ENCODE results near the gene HMGXB4.

The HMGXB4 gene

GRCh38 chr22:35327690-35328471 lies 70.6 kb downstream of the HMGXB4 start:
- no peak for DNase-seq (ENCODE audit: low read depth)

- no peak for DNase-seq (ENCODE audit: low read depth)
Measured at GRCh38 chr22:35328472-35328885, 71.2 kb downstream of the HMGXB4 start.

GRCh38 chr22:35329114-35329847 lies 72.0 kb downstream of the HMGXB4 start:
- no peak for DNase-seq (ENCODE audit: low read depth)

GRCh38 chr22:35330258-35330861 lies 73.1 kb downstream of the HMGXB4 start:
- DNase-seq (ENCODE audit: low read depth): no peak

GRCh38 chr22:35332278-35332677 lies 75.0 kb downstream of the HMGXB4 start:
- no peak for DNase-seq (ENCODE audit: low read depth)

DNA sequence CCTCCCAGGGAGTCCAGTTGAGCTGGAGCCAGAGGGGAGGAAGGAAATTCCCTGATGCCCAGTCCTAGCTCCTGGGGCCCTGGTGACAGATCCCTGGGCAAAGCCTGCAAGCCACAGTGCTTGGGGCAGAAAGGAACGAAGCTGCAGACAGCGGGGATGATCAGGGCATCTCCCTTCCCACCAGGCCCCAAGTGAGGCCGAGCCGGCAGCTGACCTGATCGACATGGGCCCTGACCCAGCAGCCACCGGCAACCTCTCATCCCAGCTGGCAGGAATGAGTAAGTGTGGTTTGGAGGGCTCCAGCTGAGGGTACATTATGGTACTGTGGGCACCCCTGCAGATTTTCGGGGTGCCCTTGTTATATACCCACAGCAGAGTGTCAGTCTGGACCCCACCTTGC lies 75.9 kb downstream of the HMGXB4 start:
- no peak for DNase-seq (ENCODE audit: low read depth)

DNA sequence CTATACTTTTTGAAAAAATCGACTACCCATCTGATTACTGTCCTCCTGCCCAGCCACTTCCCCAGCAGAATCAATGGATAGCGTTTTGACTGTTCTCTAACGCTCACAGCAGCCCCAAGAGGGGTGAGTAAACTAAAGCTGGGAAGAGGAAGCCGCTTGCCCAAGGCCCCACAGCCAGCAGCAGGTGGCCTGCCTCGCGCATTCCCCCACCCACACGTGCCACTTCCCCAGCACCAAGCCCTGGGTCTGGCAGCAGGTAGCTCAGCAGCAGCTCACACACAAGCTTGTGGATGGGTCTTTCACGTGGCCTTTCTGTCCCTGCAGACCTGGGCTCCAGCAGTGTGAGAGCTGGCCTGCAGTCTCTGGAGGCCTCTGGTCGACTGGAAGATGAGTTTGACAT lies 76.7 kb downstream of the HMGXB4 start:
- DNase-seq (ENCODE audit: low read depth): no peak

DNA sequence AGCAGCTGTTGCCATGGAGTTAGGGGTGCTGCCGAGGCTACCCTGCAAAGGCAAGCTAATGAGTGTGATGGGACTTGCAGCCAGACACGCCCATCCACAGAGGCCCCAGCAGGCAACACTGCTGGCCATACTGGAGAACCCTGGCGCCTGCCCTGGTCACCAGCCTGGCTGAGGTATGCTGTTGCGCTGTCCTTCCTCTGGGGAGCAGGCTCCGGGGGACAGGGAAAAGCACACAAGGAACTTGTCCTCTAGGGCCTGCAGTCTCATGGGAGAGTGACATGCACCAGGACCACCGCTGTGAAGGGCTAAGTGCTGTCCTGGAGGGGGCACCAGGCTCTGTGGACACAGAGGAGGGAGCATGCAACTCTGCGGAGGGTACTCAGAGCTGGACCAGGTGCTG lies 78.2 kb downstream of the HMGXB4 start:
- DNase-seq (ENCODE audit: low read depth): no peak

GRCh38 chr22:35335936-35336781 lies 78.9 kb downstream of the HMGXB4 start:
- no peak for DNase-seq (ENCODE audit: low read depth)

- no peak for DNase-seq (ENCODE audit: low read depth)
Measured at GRCh38 chr22:35337932-35338331, 80.6 kb downstream of the HMGXB4 start.

- no peak for DNase-seq (ENCODE audit: low read depth)
Measured at GRCh38 chr22:35341090-35341874, 84.0 kb downstream of the HMGXB4 start.

GRCh38 chr22:35342390-35342789 lies 85.1 kb downstream of the HMGXB4 start:
- no peak for DNase-seq (ENCODE audit: low read depth)

DNA sequence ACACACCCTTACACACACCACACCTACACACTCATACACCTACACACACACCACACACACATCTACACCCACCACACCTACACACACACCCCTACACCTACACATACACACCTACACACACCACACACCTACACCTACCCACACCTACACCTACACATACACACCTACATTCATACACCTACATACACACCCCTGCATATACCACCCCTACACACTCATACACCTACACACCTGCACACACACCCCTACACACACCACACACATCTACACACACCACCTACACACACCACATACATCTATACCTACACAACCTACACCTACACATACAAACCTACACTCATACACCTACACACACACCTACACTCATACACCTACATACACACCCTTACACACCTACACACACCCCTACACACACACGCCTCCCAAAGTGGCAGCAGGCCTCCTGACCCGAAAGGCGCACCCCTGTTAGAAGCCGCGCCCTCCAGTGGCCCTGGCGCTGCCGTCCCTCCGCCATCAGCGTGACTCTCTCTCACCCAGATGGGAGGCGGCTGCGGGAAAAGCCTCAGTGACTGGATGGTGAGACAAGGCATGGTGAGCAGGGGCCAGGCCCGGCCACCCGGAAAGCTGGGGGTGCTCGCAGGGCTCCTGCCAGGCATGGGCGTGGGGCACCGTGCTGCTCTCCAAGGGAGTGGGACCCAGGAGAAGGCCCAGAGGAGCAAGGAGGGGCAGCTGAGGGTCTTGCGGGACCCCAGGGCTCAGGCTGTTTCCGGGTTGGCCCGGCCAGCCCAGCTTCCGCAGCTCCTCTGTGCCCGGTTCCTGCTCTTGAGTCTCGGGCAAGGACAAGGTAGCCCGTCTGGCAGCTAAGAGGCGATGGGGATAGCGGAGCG lies 86.6 kb downstream of the HMGXB4 start:
- DNase-seq (ENCODE audit: low read depth): no peak

- DNase-seq (ENCODE audit: low read depth): no peak
Measured at GRCh38 chr22:35344956-35345690, 87.8 kb downstream of the HMGXB4 start.

All from stimulated activated CD8-positive, alpha-beta memory T cell treated with anti-CD3 and anti-CD28 coated beads, Interleukin-15, amount 100 ng/mL, for 1 hour (primary cell).